Neural progenitor cell (in vitro differentiated cells): ENCODE measurements around the gene MELTF.

ENCODE experiments used
- CTCF ChIP-seq: fragments of 200-600 bp; sonication (generic); IDR thresholded peaks from 2 replicates; pipeline ENCODE4 v1.5.1; 2017; ENCODE audit warnings: antibody characterized with exemption, mild to moderate bottlenecking
- EZH2 ChIP-seq: fragments of 200-600 bp; sonication (generic); IDR thresholded peaks from 2 replicates; pipeline ENCODE4 v1.6.1; 2017; ENCODE audit warnings: antibody characterized with exemption, mild to moderate bottlenecking, moderate library complexity

GRCh38 chr3:196965112-196965803 is 64.4 kb downstream of the MELTF start:
- TF ChIP-seq EZH2: no peak
- TF ChIP-seq CTCF: no peak
